ENCODE results near the gene ATM. TPM values are rescaled to one million over a fixed set of nuclear protein-coding genes. Genes with fewer than 3 reads are reported as not detected.

ATM gene
- total and polyA plus RNA-seq, 10 of the 15 experiments (the other 5 are each of a cell fraction or from before 2014, with no cell fraction given): 10.0 to 91.5 (median 40.2) TPM

DNA sequence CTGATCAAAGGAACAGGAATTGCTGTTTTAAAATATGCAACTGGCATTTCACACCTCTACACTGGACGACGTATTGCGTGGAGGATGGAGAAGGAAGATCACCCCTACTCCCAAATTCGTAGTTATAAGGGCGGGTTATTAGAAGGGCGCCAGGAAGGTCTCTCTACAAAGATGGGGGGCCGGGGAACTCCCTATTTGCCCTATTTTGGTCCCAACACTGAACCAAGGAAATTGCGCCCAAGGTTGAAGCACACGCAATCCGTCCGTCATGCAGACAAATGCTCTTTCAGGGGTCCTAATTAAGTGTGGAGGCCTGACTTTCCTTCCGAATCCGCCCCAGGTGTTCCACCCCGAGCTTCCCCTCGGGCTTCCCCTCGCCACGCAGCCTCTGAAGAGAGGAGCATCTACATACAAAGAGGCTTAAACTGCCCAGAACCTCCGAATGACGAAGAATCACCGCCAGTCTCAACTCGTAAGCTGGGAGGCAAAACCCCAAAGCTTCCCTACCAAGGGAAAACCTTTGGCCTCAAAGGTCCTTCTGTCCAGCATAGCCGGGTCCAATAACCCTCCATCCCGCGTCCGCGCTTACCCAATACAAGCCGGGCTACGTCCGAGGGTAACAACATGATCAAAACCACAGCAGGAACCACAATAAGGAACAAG is 825 bp upstream of the ATM start (continued):
- TF ChIP-seq, protein P1, sequence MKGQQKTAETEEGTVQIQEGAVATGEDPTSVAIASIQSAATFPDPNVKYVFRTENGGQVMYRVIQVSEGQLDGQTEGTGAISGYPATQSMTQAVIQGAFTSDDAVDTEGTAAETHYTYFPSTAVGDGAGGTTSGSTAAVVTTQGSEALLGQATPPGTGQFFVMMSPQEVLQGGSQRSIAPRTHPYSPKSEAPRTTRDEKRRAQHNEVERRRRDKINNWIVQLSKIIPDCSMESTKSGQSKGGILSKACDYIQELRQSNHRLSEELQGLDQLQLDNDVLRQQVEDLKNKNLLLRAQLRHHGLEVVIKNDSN (IDR thresholded peaks at IDR 0.05; ENCODE audit: borderline replicate concordance, extremely low read length, insufficient read depth, low read depth, low read length): no peak
- TF ChIP-seq NR2F1 (conservative IDR thresholded peaks at IDR 0.05) (0 out of 2 replicates have a peak, but pooled peaks have one; percentile 27), STAT3 (IDR thresholded peaks at IDR 0.05; ENCODE audit: low read depth, low read length) (no peak), GATAD2B (conservative IDR thresholded peaks at IDR 0.05; ENCODE audit: low read depth) (peak; percentile 41; the same call in 1 of the 2 replicates), CBX5 (IDR thresholded peaks at IDR 0.05; ENCODE audit: low read depth) (no peak), EP300 (IDR thresholded peaks at IDR 0.05; ENCODE audit: borderline replicate concordance in 1 of 2, control insufficient read depth in 1 of 2, low read depth in 2 of 2, low read length in 2 of 2) (no peak), EED (IDR thresholded peaks at IDR 0.05; ENCODE audit: low read depth) (no peak), MYC (IDR thresholded peaks at IDR 0.05; ENCODE audit: insufficient read depth, insufficient read length, insufficient replicate concordance, low read length, severe bottlenecking) (no peak), STAT1 (conservative IDR thresholded peaks at IDR 0.05) (0 out of 2 replicates have a peak, but pooled peaks have one; percentile 67), GABPA (IDR thresholded peaks at IDR 0.05; ENCODE audit: low read depth) (no peak)
- TF ChIP-seq, protein P2, sequence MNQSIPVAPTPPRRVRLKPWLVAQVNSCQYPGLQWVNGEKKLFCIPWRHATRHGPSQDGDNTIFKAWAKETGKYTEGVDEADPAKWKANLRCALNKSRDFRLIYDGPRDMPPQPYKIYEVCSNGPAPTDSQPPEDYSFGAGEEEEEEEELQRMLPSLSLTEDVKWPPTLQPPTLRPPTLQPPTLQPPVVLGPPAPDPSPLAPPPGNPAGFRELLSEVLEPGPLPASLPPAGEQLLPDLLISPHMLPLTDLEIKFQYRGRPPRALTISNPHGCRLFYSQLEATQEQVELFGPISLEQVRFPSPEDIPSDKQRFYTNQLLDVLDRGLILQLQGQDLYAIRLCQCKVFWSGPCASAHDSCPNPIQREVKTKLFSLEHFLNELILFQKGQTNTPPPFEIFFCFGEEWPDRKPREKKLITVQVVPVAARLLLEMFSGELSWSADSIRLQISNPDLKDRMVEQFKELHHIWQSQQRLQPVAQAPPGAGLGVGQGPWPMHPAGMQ (IDR thresholded peaks at IDR 0.05; ENCODE audit: borderline replicate concordance): no peak; the same call in 1 of the 2 replicates
- TF ChIP-seq, protein P3, sequence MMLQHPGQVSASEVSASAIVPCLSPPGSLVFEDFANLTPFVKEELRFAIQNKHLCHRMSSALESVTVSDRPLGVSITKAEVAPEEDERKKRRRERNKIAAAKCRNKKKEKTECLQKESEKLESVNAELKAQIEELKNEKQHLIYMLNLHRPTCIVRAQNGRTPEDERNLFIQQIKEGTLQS (IDR thresholded peaks at IDR 0.05; ENCODE audit: borderline replicate concordance, extremely low read depth, low read depth, low read length): no peak
- TF ChIP-seq, protein P4, sequence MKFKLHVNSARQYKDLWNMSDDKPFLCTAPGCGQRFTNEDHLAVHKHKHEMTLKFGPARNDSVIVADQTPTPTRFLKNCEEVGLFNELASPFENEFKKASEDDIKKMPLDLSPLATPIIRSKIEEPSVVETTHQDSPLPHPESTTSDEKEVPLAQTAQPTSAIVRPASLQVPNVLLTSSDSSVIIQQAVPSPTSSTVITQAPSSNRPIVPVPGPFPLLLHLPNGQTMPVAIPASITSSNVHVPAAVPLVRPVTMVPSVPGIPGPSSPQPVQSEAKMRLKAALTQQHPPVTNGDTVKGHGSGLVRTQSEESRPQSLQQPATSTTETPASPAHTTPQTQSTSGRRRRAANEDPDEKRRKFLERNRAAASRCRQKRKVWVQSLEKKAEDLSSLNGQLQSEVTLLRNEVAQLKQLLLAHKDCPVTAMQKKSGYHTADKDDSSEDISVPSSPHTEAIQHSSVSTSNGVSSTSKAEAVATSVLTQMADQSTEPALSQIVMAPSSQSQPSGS (IDR thresholded peaks at IDR 0.05; ENCODE audit: low read length): no peak
- TF ChIP-seq, protein P5, sequence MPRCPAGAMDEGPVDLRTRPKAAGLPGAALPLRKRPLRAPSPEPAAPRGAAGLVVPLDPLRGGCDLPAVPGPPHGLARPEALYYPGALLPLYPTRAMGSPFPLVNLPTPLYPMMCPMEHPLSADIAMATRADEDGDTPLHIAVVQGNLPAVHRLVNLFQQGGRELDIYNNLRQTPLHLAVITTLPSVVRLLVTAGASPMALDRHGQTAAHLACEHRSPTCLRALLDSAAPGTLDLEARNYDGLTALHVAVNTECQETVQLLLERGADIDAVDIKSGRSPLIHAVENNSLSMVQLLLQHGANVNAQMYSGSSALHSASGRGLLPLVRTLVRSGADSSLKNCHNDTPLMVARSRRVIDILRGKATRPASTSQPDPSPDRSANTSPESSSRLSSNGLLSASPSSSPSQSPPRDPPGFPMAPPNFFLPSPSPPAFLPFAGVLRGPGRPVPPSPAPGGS (IDR thresholded peaks at IDR 0.05; ENCODE audit: borderline replicate concordance, insufficient read depth, low read depth, low read length, poor library complexity, severe bottlenecking): no peak
- TF ChIP-seq, protein P6, sequence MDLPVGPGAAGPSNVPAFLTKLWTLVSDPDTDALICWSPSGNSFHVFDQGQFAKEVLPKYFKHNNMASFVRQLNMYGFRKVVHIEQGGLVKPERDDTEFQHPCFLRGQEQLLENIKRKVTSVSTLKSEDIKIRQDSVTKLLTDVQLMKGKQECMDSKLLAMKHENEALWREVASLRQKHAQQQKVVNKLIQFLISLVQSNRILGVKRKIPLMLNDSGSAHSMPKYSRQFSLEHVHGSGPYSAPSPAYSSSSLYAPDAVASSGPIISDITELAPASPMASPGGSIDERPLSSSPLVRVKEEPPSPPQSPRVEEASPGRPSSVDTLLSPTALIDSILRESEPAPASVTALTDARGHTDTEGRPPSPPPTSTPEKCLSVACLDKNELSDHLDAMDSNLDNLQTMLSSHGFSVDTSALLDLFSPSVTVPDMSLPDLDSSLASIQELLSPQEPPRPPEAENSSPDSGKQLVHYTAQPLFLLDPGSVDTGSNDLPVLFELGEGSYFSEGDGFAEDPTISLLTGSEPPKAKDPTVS (IDR thresholded peaks at IDR 0.05; ENCODE audit: low read depth, low read length): no peak
- TF ChIP-seq, protein P7, sequence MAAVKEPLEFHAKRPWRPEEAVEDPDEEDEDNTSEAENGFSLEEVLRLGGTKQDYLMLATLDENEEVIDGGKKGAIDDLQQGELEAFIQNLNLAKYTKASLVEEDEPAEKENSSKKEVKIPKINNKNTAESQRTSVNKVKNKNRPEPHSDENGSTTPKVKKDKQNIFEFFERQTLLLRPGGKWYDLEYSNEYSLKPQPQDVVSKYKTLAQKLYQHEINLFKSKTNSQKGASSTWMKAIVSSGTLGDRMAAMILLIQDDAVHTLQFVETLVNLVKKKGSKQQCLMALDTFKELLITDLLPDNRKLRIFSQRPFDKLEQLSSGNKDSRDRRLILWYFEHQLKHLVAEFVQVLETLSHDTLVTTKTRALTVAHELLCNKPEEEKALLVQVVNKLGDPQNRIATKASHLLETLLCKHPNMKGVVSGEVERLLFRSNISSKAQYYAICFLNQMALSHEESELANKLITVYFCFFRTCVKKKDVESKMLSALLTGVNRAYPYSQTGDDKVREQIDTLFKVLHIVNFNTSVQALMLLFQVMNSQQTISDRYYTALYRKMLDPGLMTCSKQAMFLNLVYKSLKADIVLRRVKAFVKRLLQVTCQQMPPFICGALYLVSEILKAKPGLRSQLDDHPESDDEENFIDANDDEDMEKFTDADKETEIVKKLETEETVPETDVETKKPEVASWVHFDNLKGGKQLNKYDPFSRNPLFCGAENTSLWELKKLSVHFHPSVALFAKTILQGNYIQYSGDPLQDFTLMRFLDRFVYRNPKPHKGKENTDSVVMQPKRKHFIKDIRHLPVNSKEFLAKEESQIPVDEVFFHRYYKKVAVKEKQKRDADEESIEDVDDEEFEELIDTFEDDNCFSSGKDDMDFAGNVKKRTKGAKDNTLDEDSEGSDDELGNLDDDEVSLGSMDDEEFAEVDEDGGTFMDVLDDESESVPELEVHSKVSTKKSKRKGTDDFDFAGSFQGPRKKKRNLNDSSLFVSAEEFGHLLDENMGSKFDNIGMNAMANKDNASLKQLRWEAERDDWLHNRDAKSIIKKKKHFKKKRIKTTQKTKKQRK (IDR thresholded peaks at IDR 0.05; ENCODE audit: low read depth, low read length): no peak

Data from GM12878 (cell line).